HG03025 (cell line): Measurements from ENCODE around the gene BCAS4.
"Not testable (repeated sequence)": the region's sequence is repeated elsewhere in the genome, so short reads cannot be mapped to it uniquely, and the experiment has no call there.

Experiments
- ATAC-seq: cut with Tn5 transposase; IDR thresholded peaks from one replicate; pipeline ENCODE4 v1.9.1; 2021; ENCODE audit warnings: mild to moderate bottlenecking, moderate library complexity; ENCODE audit not compliant: unreplicated experiment, low FRiP score

The BCAS4 gene

GRCh38 chr20:50769551-50770085, 25.2 kb upstream of the BCAS4 start:
- ATAC-seq: not testable (repeated sequence)

- not testable (repeated sequence) for ATAC-seq
Measured at GRCh38 chr20:50771419-50772080, 23.3 kb upstream of the BCAS4 start.

GRCh38 chr20:50772420-50773185, 22.3 kb upstream of the BCAS4 start:
- ATAC-seq: no peak

GRCh38 chr20:50774515-50774914, 20.3 kb upstream of the BCAS4 start:
- no peak for ATAC-seq

GRCh38 chr20:50776122-50776817, 18.6 kb upstream of the BCAS4 start:
- no peak for ATAC-seq

- ATAC-seq: no peak
Measured at GRCh38 chr20:50777373-50777772, 17.5 kb upstream of the BCAS4 start.

GRCh38 chr20:50778994-50779393, 15.9 kb upstream of the BCAS4 start:
- not testable (repeated sequence) for ATAC-seq

GRCh38 chr20:50783390-50783789, 11.5 kb upstream of the BCAS4 start:
- ATAC-seq: no peak

GRCh38 chr20:50783903-50784302, 11.0 kb upstream of the BCAS4 start:
- ATAC-seq: no peak

GRCh38 chr20:50784464-50784863, 10.4 kb upstream of the BCAS4 start:
- no peak for ATAC-seq

GRCh38 chr20:50786703-50787102, 8.2 kb upstream of the BCAS4 start:
- no peak for ATAC-seq

GRCh38 chr20:50787181-50787580, 7.7 kb upstream of the BCAS4 start:
- ATAC-seq: no peak

GRCh38 chr20:50788045-50788991, 6.5 kb upstream of the BCAS4 start:
- no peak for ATAC-seq

- ATAC-seq: no peak
Measured at GRCh38 chr20:50789968-50790650, 4.8 kb upstream of the BCAS4 start.

- no peak for ATAC-seq
Measured at GRCh38 chr20:50790651-50791277, 4.1 kb upstream of the BCAS4 start.

- ATAC-seq: no peak
Measured at GRCh38 chr20:50792708-50793574, 1.9 kb upstream of the BCAS4 start.

- not testable (repeated sequence) for ATAC-seq
Measured at GRCh38 chr20:50793575-50794016, 1.3 kb upstream of the BCAS4 start.
